Mesenchymal stem cell (in vitro differentiated cells and primary cell): Measurements from ENCODE around the gene C1QTNF8.

ENCODE experiments used
- DNase-seq: peaks from one replicate; pipeline ENCODE4 v3.0.0-alpha.2; 2013
- H2AFZ ChIP-seq: one replicate; pipeline ENCODE4 v1.6.1; 2013; ENCODE audit warnings: low read depth, mild to moderate bottlenecking, control low read depth, inconsistent platforms, low read length, moderate library complexity
- H2AK5ac ChIP-seq: 2 replicates; pipeline ENCODE4 v1.6.1; 2013; ENCODE audit warnings: low read length, moderate library complexity, mild to moderate bottlenecking, inconsistent platforms; ENCODE audit not compliant: severe bottlenecking
- H2BK120ac ChIP-seq: one replicate; pipeline ENCODE4 v1.6.1; 2013; ENCODE audit warnings: low read depth, mild to moderate bottlenecking, inconsistent platforms, low read length, moderate library complexity
- H2BK12ac ChIP-seq, 2 experiments: one replicate each; pipeline ENCODE4 v1.6.1; 2013; ENCODE audit warnings: inconsistent platforms in 2 of 2, low read length in 2 of 2, mild to moderate bottlenecking in 2 of 2, moderate library complexity in 2 of 2, control low read depth in 1 of 2
- H2BK15ac ChIP-seq: one replicate; pipeline ENCODE4 v1.6.1; 2013; ENCODE audit warnings: mild to moderate bottlenecking, low read depth, inconsistent platforms; ENCODE audit not compliant: poor library complexity, severe bottlenecking
- H2BK5ac ChIP-seq: 2 replicates; pipeline ENCODE4 v1.6.1; 2013; ENCODE audit warnings: low read depth, mild to moderate bottlenecking, low read length, control low read depth, inconsistent platforms; ENCODE audit not compliant: poor library complexity, severe bottlenecking
- H3K14ac ChIP-seq, 2 experiments: one replicate each; pipeline ENCODE4 v1.6.1; 2013; ENCODE audit warnings: inconsistent platforms in 2 of 2, low read length in 2 of 2, control low read depth in 1 of 2, mild to moderate bottlenecking in 1 of 2, moderate library complexity in 1 of 2
- H3K18ac ChIP-seq, 2 experiments: one replicate each; pipeline ENCODE4 v1.6.1; 2013; ENCODE audit warnings: inconsistent platforms in 2 of 2, low read length in 2 of 2, control low read depth in 1 of 2, low read depth in 1 of 2, mild to moderate bottlenecking in 1 of 2
- H3K23ac ChIP-seq, 2 experiments: one replicate each; pipeline ENCODE4 v1.6.1; 2013; ENCODE audit warnings: inconsistent platforms in 2 of 2, low read length in 2 of 2, mild to moderate bottlenecking in 2 of 2, moderate library complexity in 2 of 2, control low read depth in 1 of 2
- H3K27ac ChIP-seq: 2 replicates; pipeline ENCODE4 v1.5.1; 2013; ENCODE audit warnings: mild to moderate bottlenecking, moderate library complexity, low read length, control low read depth, inconsistent platforms; ENCODE audit not compliant: poor library complexity, severe bottlenecking
- H3K27me3 ChIP-seq, 2 experiments: 2 replicates each; pipeline versions ENCODE4 v1.6.1 to v1.7.0; 2013; ENCODE audit warnings: low read length in 2 of 2, mild to moderate bottlenecking in 2 of 2, moderate library complexity in 2 of 2, control low read depth in 1 of 2, inconsistent platforms in 1 of 2; ENCODE audit not compliant: control insufficient read depth in 1 of 2, insufficient read depth in 1 of 2
- H3K36me3 ChIP-seq, 2 experiments: 2 replicates each; pipeline versions ENCODE4 v1.6.1 to v1.7.0; 2013; ENCODE audit warnings: low read length in 2 of 2, control low read depth in 1 of 2, inconsistent platforms in 1 of 2, low read depth in 1 of 2, mild to moderate bottlenecking in 1 of 2; ENCODE audit not compliant: insufficient read depth in 2 of 2, control insufficient read depth in 1 of 2
- H3K4ac ChIP-seq, 2 experiments: one replicate each; pipeline ENCODE4 v1.6.1; 2013; ENCODE audit warnings: inconsistent platforms in 2 of 2, low read length in 2 of 2, mild to moderate bottlenecking in 2 of 2, moderate library complexity in 2 of 2, control low read depth in 1 of 2, low read depth in 1 of 2
- H3K4me1 ChIP-seq: 2 replicates; pipeline ENCODE4 v1.6.1; 2013; ENCODE audit warnings: low read depth, low read length, control low read depth; ENCODE audit not compliant: control insufficient read depth, insufficient read depth
- H3K4me2 ChIP-seq: 2 replicates; pipeline ENCODE4 v1.6.1; 2013; ENCODE audit warnings: low read length, mild to moderate bottlenecking, inconsistent platforms; ENCODE audit not compliant: poor library complexity, severe bottlenecking
- H3K4me3 ChIP-seq, 2 experiments: 2 replicates each; pipeline versions ENCODE4 v1.5.1 to v1.7.0; 2013; ENCODE audit warnings: low read length in 2 of 2, mild to moderate bottlenecking in 2 of 2, control low read depth in 1 of 2, low read depth in 1 of 2; ENCODE audit not compliant: insufficient read depth in 1 of 2
- H3K79me1 ChIP-seq: replicated peaks from 2 replicates; pipeline ENCODE4 v1.6.1; 2013; ENCODE audit warnings: mild to moderate bottlenecking, control low read depth, low read length, inconsistent platforms; ENCODE audit not compliant: poor library complexity, severe bottlenecking
- H3K9ac ChIP-seq: 2 replicates; pipeline ENCODE4 v1.7.0; 2013; ENCODE audit warnings: mild to moderate bottlenecking, low read length, moderate library complexity
- H3K9me3 ChIP-seq: 2 replicates; pipeline ENCODE4 v1.7.0; 2013; ENCODE audit warnings: mild to moderate bottlenecking, low read length; ENCODE audit not compliant: control insufficient read depth
- H4K8ac ChIP-seq: one replicate; pipeline ENCODE4 v1.6.1; 2013; ENCODE audit warnings: inconsistent platforms, mild to moderate bottlenecking, low read length, moderate library complexity
- H4K91ac ChIP-seq: one replicate; pipeline ENCODE4 v1.6.1; 2013; ENCODE audit warnings: mild to moderate bottlenecking, low read length, inconsistent platforms
- WGBS: methylation state at CpG from one replicate; pipeline ENCODE4 v1.1.7; 2013; ENCODE audit warnings: mixed read lengths; 5-methylcytosine and 5-hydroxymethylcytosine counted together

The C1QTNF8 gene

GRCh38 chr16:1042049-1042744, 53.8 kb downstream of the C1QTNF8 start:
- no peak overlapping the region for H2BK5ac ChIP-seq
- H3K27ac ChIP-seq: no peak overlapping the region
- no peak for DNase-seq
- no peak overlapping the region for H3K4me3 ChIP-seq
- H2BK120ac ChIP-seq: no peak overlapping the region
- no peak overlapping the region for H3K14ac ChIP-seq
- no peak overlapping the region for H3K18ac ChIP-seq
- H3K4me2 ChIP-seq: no peak overlapping the region
- H2BK15ac ChIP-seq: no peak overlapping the region
- no peak overlapping the region for H2BK12ac ChIP-seq
- H3K79me1 ChIP-seq: no peaks in the 10 kb centered on the region
- H3K9me3 ChIP-seq: no peaks in the 10 kb centered on the region
- H3K4ac ChIP-seq: no peak overlapping the region
- peaks cover under 1% of the 10 kb centered on the region for H3K4me1 ChIP-seq
- H2AK5ac ChIP-seq: no peak overlapping the region
- no peak overlapping the region for H4K8ac ChIP-seq
- no peaks in the 10 kb centered on the region for H3K36me3 ChIP-seq
- H3K9ac ChIP-seq: no peak overlapping the region
- H4K91ac ChIP-seq: no peak overlapping the region
- no peak overlapping the region for H3K23ac ChIP-seq
- peaks cover 0 to 58% of the 10 kb centered on the region in 2 experiments for H3K27me3 ChIP-seq
- H2AFZ ChIP-seq: no peak overlapping the region
- 87% methylated on average over 15 of the region's 15 CpGs for WGBS

GRCh38 chr16:1040346-1040745, 55.7 kb downstream of the C1QTNF8 start:
- Histone ChIP-seq H3K27me3 (peaks cover 3 to 59% of the 10 kb centered on the region in 2 experiments), H3K36me3 (no peaks in the 10 kb centered on the region), H3K18ac (no peak overlapping the region), H3K23ac (no peak overlapping the region), H3K4me1 (peaks cover 7% of the 10 kb centered on the region), H3K4me2 (no peak overlapping the region), H2BK5ac (no peak overlapping the region), H2BK15ac (no peak overlapping the region), H2AFZ (no peak overlapping the region), H3K4ac (no peak overlapping the region), H2AK5ac (no peak overlapping the region), H2BK12ac (no peak overlapping the region), H2BK120ac (no peak overlapping the region), H4K91ac (no peak overlapping the region), H4K8ac (no peak overlapping the region), H3K4me3 (no peak overlapping the region), H3K27ac (no peak overlapping the region), H3K9me3 (no peaks in the 10 kb centered on the region), H3K79me1 (no peaks in the 10 kb centered on the region), H3K14ac (no peak overlapping the region), H3K9ac (no peak overlapping the region)
- DNase-seq: no peak
- WGBS: 91% methylated on average over 19 of the region's 29 CpGs

- 80% methylated on average over 11 of the region's 11 CpGs for WGBS
- H2BK15ac ChIP-seq: no peak overlapping the region
- no peak overlapping the region for H3K23ac ChIP-seq
- no peak overlapping the region for H3K4me2 ChIP-seq
- H3K27me3 ChIP-seq: peaks cover 4 to 55% of the 10 kb centered on the region in 2 experiments
- H3K4me1 ChIP-seq: peaks cover 7% of the 10 kb centered on the region
- no peak overlapping the region for H2BK12ac ChIP-seq
- no peak overlapping the region for H4K91ac ChIP-seq
- H3K4me3 ChIP-seq: no peak overlapping the region
- no peaks in the 10 kb centered on the region for H3K9me3 ChIP-seq
- no peak overlapping the region for H3K9ac ChIP-seq
- no peak overlapping the region for H3K27ac ChIP-seq
- no peak overlapping the region for H4K8ac ChIP-seq
- H3K79me1 ChIP-seq: no peaks in the 10 kb centered on the region
- no peak overlapping the region for H2BK5ac ChIP-seq
- H3K4ac ChIP-seq: no peak overlapping the region
- no peak overlapping the region for H2BK120ac ChIP-seq
- no peak overlapping the region for H3K14ac ChIP-seq
- H2AFZ ChIP-seq: no peak overlapping the region
- H3K18ac ChIP-seq: no peak overlapping the region
- DNase-seq: no peak
- no peak overlapping the region for H2AK5ac ChIP-seq
- H3K36me3 ChIP-seq: no peaks in the 10 kb centered on the region
Measured at GRCh38 chr16:1039762-1040161, 56.3 kb downstream of the C1QTNF8 start.

GRCh38 chr16:1038932-1039331, 57.1 kb downstream of the C1QTNF8 start:
- Histone ChIP-seq H3K4ac (no peak overlapping the region), H2BK5ac (no peak overlapping the region), H3K9me3 (no peaks in the 10 kb centered on the region), H3K9ac (no peak overlapping the region), H3K4me3 (no peak overlapping the region), H2BK12ac (no peak overlapping the region), H3K18ac (no peak overlapping the region), H3K79me1 (no peaks in the 10 kb centered on the region), H3K36me3 (no peaks in the 10 kb centered on the region), H3K14ac (no peak overlapping the region), H3K27ac (no peak overlapping the region), H3K27me3 (peaks cover 4 to 49% of the 10 kb centered on the region in 2 experiments), H3K23ac (no peak overlapping the region), H2BK15ac (no peak overlapping the region), H2AK5ac (no peak overlapping the region), H4K91ac (no peak overlapping the region), H2AFZ (no peak overlapping the region), H2BK120ac (no peak overlapping the region), H3K4me2 (no peak overlapping the region), H4K8ac (no peak overlapping the region), H3K4me1 (peaks cover 7% of the 10 kb centered on the region)
- DNase-seq: no peak
- 86% methylated on average over 12 of the region's 12 CpGs for WGBS
